ENCODE results near the gene RHBDD3. TPM values are rescaled to one million over a fixed set of nuclear protein-coding genes. Genes with fewer than 3 reads are reported as not detected.

RHBDD3 gene
- total RNA-seq, 2 donors from 2014 or later: 16.5 to 23.4 TPM

DNA sequence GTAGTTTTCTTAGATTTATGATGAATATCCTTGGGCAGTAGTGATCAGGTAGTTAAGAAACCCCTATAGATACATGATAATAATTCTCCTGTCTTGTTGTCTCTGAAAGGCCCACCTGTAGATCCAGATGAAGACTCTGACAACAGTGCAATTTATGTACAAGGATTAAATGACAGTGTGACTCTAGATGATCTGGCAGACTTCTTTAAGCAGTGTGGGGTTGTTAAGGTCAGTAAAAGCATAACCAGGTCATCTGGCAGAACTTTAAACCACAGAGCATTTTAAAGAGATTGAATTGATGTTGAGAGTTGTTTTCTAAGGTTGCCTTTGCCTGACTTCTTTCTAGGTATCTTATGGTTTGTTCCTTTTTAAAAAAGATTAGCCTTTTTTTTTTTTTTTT lies 24.6 kb upstream of the RHBDD3 start:
- H3K4me1 ChIP-seq: no peaks in the 10 kb centered on the region
- no peak for DNase-seq (ENCODE audit: low spot score)
- TF ChIP-seq, protein P1, sequence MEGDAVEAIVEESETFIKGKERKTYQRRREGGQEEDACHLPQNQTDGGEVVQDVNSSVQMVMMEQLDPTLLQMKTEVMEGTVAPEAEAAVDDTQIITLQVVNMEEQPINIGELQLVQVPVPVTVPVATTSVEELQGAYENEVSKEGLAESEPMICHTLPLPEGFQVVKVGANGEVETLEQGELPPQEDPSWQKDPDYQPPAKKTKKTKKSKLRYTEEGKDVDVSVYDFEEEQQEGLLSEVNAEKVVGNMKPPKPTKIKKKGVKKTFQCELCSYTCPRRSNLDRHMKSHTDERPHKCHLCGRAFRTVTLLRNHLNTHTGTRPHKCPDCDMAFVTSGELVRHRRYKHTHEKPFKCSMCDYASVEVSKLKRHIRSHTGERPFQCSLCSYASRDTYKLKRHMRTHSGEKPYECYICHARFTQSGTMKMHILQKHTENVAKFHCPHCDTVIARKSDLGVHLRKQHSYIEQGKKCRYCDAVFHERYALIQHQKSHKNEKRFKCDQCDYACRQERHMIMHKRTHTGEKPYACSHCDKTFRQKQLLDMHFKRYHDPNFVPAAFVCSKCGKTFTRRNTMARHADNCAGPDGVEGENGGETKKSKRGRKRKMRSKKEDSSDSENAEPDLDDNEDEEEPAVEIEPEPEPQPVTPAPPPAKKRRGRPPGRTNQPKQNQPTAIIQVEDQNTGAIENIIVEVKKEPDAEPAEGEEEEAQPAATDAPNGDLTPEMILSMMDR (IDR thresholded peaks at IDR 0.05): no peak
- H3K9me3 ChIP-seq: no peaks in the 10 kb centered on the region
- H3K27ac ChIP-seq: no peak overlapping the region
- peaks cover 100% of the 10 kb centered on the region for H3K36me3 ChIP-seq
- H3K27me3 ChIP-seq: no peaks in the 10 kb centered on the region
- H3K4me3 ChIP-seq: no peak overlapping the region

DNA sequence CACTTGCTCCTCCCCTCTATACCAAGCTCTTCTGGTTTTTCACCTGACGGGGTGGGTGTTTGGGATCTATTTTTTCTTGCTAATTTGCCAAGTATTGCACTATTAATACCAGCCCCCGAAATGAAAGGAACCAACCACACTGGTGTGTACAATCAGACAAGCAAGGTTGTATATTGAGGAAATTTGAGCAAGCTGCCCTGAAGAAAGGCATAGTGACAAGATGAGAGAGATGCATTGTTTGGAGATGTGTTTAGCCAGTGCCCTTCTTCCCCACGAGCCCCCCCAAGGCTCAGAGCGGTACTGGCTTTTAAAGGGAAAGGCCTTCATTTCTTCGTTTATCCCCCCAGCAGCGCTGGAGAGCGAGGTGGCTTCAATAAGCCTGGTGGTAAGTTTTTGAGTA lies 23.4 kb upstream of the RHBDD3 start:
- H3K27ac ChIP-seq: no peak overlapping the region
- TF ChIP-seq, protein P1 (IDR thresholded peaks at IDR 0.05): no peak
- no peak overlapping the region for H3K4me3 ChIP-seq
- H3K27me3 ChIP-seq: no peaks in the 10 kb centered on the region
- no peaks in the 10 kb centered on the region for H3K9me3 ChIP-seq
- DNase-seq (ENCODE audit: low spot score): no peak
- H3K36me3 ChIP-seq: peaks cover 100% of the 10 kb centered on the region
- H3K4me1 ChIP-seq: no peaks in the 10 kb centered on the region

DNA sequence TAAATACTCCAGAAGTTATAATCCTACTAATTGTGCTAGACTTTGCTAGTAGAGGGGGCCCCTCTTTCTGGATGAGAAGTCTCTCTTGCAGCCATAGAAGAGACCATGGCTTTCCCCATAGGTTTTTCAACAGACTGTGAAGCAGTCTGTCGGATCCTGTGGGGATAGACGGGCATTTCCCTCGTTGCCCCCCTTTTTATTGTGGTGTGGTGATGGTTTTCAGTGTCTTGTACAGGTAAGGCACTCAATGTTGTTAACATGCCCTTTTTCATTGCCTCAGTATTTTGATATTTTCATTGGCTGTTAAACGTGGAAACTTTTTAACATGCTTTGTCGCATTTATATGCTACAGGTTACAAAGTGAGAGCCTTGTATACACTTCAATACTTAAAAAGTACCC lies 22.3 kb upstream of the RHBDD3 start:
- peaks cover 100% of the 10 kb centered on the region for H3K36me3 ChIP-seq
- H3K9me3 ChIP-seq: no peaks in the 10 kb centered on the region
- no peak overlapping the region for H3K4me3 ChIP-seq
- no peaks in the 10 kb centered on the region for H3K27me3 ChIP-seq
- no peaks in the 10 kb centered on the region for H3K4me1 ChIP-seq
- no peak overlapping the region for H3K27ac ChIP-seq
- no peak for DNase-seq (ENCODE audit: low spot score)
- TF ChIP-seq, protein P1 (IDR thresholded peaks at IDR 0.05): no peak

DNA sequence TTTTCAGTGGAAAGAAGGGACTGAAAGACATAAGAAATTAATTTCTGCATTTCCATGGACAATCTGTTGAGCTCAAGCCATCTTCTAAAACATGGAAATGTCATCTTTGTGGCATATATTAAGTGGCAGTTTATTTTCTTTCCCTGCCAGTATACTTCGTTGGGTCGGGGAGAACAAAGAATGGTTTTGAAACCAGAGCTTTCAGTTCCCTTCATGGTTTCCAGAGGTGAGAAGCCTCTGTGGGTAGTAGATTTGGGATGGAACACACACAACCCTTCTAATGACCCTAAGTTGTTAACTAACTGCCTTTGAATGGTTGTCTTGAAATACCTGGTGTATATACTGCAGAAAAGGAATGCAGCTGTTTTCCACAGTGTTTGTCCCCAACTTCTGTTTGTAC lies 21.1 kb upstream of the RHBDD3 start:
- no peak overlapping the region for H3K27ac ChIP-seq
- H3K9me3 ChIP-seq: no peaks in the 10 kb centered on the region
- H3K27me3 ChIP-seq: no peaks in the 10 kb centered on the region
- no peak for DNase-seq (ENCODE audit: low spot score)
- peaks cover 100% of the 10 kb centered on the region for H3K36me3 ChIP-seq
- TF ChIP-seq, protein P1 (IDR thresholded peaks at IDR 0.05): no peak
- no peaks in the 10 kb centered on the region for H3K4me1 ChIP-seq
- H3K4me3 ChIP-seq: no peak overlapping the region

DNA sequence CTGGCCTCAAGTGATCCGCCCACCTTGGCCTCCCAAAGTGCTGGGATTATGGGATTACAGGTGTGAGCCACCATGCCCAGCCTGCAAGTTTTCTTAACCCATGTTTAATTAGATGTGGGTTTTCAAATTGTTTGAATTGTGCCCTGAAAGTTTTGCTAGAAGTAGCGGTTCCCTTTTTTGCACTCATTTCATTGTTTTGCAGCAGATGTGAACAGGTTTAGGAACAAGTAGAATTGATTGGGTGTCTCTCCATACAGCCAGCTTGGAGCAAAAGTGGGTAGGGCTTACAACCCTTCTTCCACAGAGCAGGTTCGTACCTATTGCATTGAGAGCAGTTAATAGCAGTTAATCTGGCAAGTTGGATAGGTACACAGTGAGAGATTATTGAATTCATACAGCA lies 16.4 kb upstream of the RHBDD3 start:
- TF ChIP-seq, protein P1 (IDR thresholded peaks at IDR 0.05): no peak
- H3K27ac ChIP-seq: no peak overlapping the region
- no peak for DNase-seq (ENCODE audit: low spot score)
- H3K4me3 ChIP-seq: no peak overlapping the region
- peaks cover 97% of the 10 kb centered on the region for H3K36me3 ChIP-seq
- H3K27me3 ChIP-seq: no peaks in the 10 kb centered on the region
- no peaks in the 10 kb centered on the region for H3K9me3 ChIP-seq
- H3K4me1 ChIP-seq: no peaks in the 10 kb centered on the region

DNA sequence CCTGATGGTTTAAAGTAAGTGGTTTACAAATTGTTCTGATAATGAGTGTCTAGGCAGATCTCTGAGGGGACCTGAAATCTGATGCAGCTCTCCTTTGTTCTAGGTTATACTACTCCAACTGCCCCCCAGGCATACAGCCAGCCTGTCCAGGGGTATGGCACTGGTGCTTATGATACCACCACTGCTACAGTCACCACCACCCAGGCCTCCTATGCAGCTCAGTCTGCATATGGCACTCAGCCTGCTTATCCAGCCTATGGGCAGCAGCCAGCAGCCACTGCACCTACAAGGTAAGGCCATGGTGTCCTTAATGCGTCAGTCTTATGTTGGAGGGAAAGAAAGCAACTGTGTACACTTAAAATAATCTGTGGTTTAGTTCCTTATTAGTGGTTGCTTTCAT lies 10.1 kb upstream of the RHBDD3 start:
- Histone ChIP-seq H3K36me3 (peaks cover 97% of the 10 kb centered on the region), H3K9me3 (no peaks in the 10 kb centered on the region), H3K27ac (no peak overlapping the region), H3K27me3 (no peaks in the 10 kb centered on the region), H3K4me1 (no peaks in the 10 kb centered on the region), H3K4me3 (no peak overlapping the region)
- TF ChIP-seq, protein P1 (IDR thresholded peaks at IDR 0.05): no peak
- DNase-seq (ENCODE audit: low spot score): no peak

All from right atrium auricular region (tissue), 2 donors.